Superior temporal gyrus (tissue), 1 donor: Measurements from ENCODE around the gene RBBP5.
A peak's percentile ranks its signal among the peaks of the same experiment; 100 is the strongest.
"Not testable (repeated sequence)": the region's sequence is repeated elsewhere in the genome, so short reads cannot be mapped to it uniquely, and the experiment has no call there.

Source experiments
- DNase-seq: peaks from one replicate; pipeline ENCODE4 v3.0.0-alpha.2; 2016; ENCODE audit errors: extremely low spot score

RBBP5 gene

GRCh38 chr1:205121660-205122488 lies at the start of gene RBBP5:
Gene RBBP5 (minus strand): TSS chr1:205121978. CDS start chr1:205121873, 105 bp downstream.
- peak; percentile 97 for DNase-seq

GRCh38 chr1:205171369-205171768 lies 49.6 kb upstream of the RBBP5 start:
- no peak for DNase-seq

- DNase-seq = no peak
Measured at GRCh38 chr1:205170532-205171269, 48.9 kb upstream of the RBBP5 start.

- no peak for DNase-seq
Measured at GRCh38 chr1:205169248-205169647, 47.5 kb upstream of the RBBP5 start.

GRCh38 chr1:205168291-205168690 lies 46.5 kb upstream of the RBBP5 start:
- no peak for DNase-seq

GRCh38 chr1:205162301-205162700 lies 40.5 kb upstream of the RBBP5 start:
- no peak for DNase-seq

GRCh38 chr1:205161076-205161475 lies 39.3 kb upstream of the RBBP5 start:
- DNase-seq = no peak

GRCh38 chr1:205158048-205158616 lies 36.4 kb upstream of the RBBP5 start:
- no peak for DNase-seq

GRCh38 chr1:205155665-205156377 lies 34.0 kb upstream of the RBBP5 start:
- not testable (repeated sequence) for DNase-seq

GRCh38 chr1:205152505-205152904 lies 30.7 kb upstream of the RBBP5 start:
- DNase-seq = no peak

GRCh38 chr1:205150651-205151428 lies 29.1 kb upstream of the RBBP5 start:
- no peak for DNase-seq

- no peak for DNase-seq
Measured at GRCh38 chr1:205147191-205147835, 25.5 kb upstream of the RBBP5 start.

GRCh38 chr1:205144751-205145150 lies 23.0 kb upstream of the RBBP5 start:
- DNase-seq = no peak

GRCh38 chr1:205144046-205144720 lies 22.4 kb upstream of the RBBP5 start:
- DNase-seq = no peak

- no peak for DNase-seq
Measured at GRCh38 chr1:205142102-205142469, 20.3 kb upstream of the RBBP5 start.

- peak; percentile 94 for DNase-seq
Measured at GRCh38 chr1:205141236-205142101, 19.7 kb upstream of the RBBP5 start.

GRCh38 chr1:205140113-205140512 lies 18.3 kb upstream of the RBBP5 start:
- DNase-seq = no peak

GRCh38 chr1:205137901-205138300 lies 16.1 kb upstream of the RBBP5 start:
- no peak for DNase-seq

GRCh38 chr1:205133287-205133686 lies 11.5 kb upstream of the RBBP5 start:
- DNase-seq = no peak
